ENCODE measurements around the gene SLITRK3.

DNA sequence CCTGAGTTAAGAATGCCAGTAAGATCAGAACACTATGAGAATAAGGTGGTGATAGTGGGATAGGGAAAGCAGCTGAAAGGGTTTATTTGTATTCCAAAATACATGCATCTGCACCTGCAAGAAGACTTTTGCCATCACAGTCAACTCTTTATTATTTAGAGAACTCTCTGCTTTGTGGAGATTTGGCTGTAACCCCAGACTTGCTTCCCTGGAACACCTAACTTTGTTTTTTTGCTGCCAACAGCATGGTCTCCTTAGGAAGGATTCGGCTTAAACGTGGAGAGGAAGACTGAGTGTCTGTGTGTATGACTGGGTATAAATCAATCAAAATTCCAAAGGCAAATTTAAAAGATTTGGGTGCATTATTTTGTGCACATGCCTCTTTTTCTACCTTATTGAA lies 21.6 kb upstream of the SLITRK3 start:
- no peak for TF ChIP-seq EP300 (IDR thresholded peaks at IDR 0.05)
- no peak for TF ChIP-seq POLR2A (IDR thresholded peaks at IDR 0.05)
- TF ChIP-seq CTCF (IDR thresholded peaks at IDR 0.05): no peak
